Smooth muscle cell (in vitro differentiated cells): ENCODE data around the gene TMEM154. TPM values are rescaled to one million over a fixed set of nuclear protein-coding genes. Genes with fewer than 3 reads are reported as not detected.

ENCODE experiments used
- DNase-seq: peaks from one replicate; lab custom pipeline; 2025; ENCODE audit not compliant: unreplicated experiment; lab: John Stamatoyannopoulos, UW
- H2AFZ ChIP-seq: fragments of 200-600 bp; sonication (generic); 2 replicates; pipeline ENCODE4 v1.6.0; 2016; ENCODE audit warnings: antibody characterized with exemption, low read depth, mild to moderate bottlenecking
- H3F3A ChIP-seq: fragments of 200-600 bp; sonication (generic); 2 replicates; pipeline ENCODE4 v1.6.0; 2017; ENCODE audit warnings: antibody characterized with exemption, low read depth
- H3K27ac ChIP-seq: fragments of 200-600 bp; sonication (generic); 2 replicates; pipeline ENCODE4 v1.5.1; 2016; ENCODE audit warnings: low read depth, mild to moderate bottlenecking
- H3K27me3 ChIP-seq: fragments of 200-600 bp; sonication (generic); 2 replicates; pipeline ENCODE4 v1.6.1; 2016; ENCODE audit warnings: low read depth, mild to moderate bottlenecking
- H3K36me3 ChIP-seq: fragments of 200-600 bp; sonication (generic); 2 replicates; pipeline ENCODE4 v1.5.1; 2016; ENCODE audit warnings: low read depth
- H3K4me1 ChIP-seq: fragments of 200-600 bp; sonication (generic); 2 replicates; pipeline ENCODE4 v1.5.1; 2016; ENCODE audit warnings: low read depth
- H3K4me2 ChIP-seq: fragments of 200-600 bp; sonication (generic); 2 replicates; pipeline ENCODE4 v1.6.0; 2016; ENCODE audit warnings: mild to moderate bottlenecking
- H3K4me3 ChIP-seq: fragments of 200-600 bp; sonication (generic); 2 replicates; pipeline ENCODE4 v1.5.1; 2016; ENCODE audit warnings: mild to moderate bottlenecking
- H3K79me2 ChIP-seq: fragments of 200-600 bp; sonication (generic); 2 replicates; pipeline ENCODE4 v1.6.0; 2016; ENCODE audit warnings: low read depth, mild to moderate bottlenecking
- H3K9ac ChIP-seq: fragments of 200-600 bp; sonication (generic); 2 replicates; pipeline ENCODE4 v1.6.0; 2016; ENCODE audit warnings: low read depth
- H3K9me3 ChIP-seq: fragments of 200-600 bp; sonication (generic); replicated peaks from 2 replicates; pipeline ENCODE4 v1.5.1; 2016; ENCODE audit warnings: low read depth
- H4K20me1 ChIP-seq: fragments of 200-600 bp; sonication (generic); 2 replicates; pipeline ENCODE4 v1.6.0; 2016; ENCODE audit warnings: low read depth
- CTCF ChIP-seq: fragments of 200-600 bp; sonication (generic); IDR thresholded peaks from 2 replicates; pipeline ENCODE4 v1.5.1; 2017; ENCODE audit warnings: borderline replicate concordance, mild to moderate bottlenecking, antibody characterized with exemption; ENCODE audit not compliant: insufficient read depth, poor library complexity, severe bottlenecking
- WGBS: methylation state at CpG from one replicate; pipeline ENCODE4 v1.1.7; 2016; ENCODE audit warnings: low lambda C conversion rate; 5-methylcytosine and 5-hydroxymethylcytosine counted together
- polyA plus RNA-seq: library from polyadenylated mRNA; unstranded; fragments of >200 nt; fragmentation: Nextera tagmentation; extraction: Ambion mirVana; gene quantifications from 2 replicates; pipeline ENCODE4 v1.2.1, GENCODE V29; 2016
- total RNA-seq: library from RNA; depleted of rRNA; stranded (reverse); fragments of >200 nt; gene quantifications from 2 replicates; pipeline ENCODE4 v1.2.3, GENCODE V29; 2014

The TMEM154 gene
- total and polyA plus RNA-seq, 2 experiments from 2014 or later = 1.8 to 6.0 TPM

- Histone ChIP-seq H3F3A (no peaks in the 10 kb centered on the region), H3K79me2 (no peaks in the 10 kb centered on the region), H3K9me3 (no peaks in the 10 kb centered on the region), H3K36me3 (no peaks in the 10 kb centered on the region), H2AFZ (peak overlapping the region; percentile 44), H3K4me2 (peak overlapping the region; percentile 71), H3K9ac (no peak overlapping the region), H3K4me1 (no peaks in the 10 kb centered on the region), H3K4me3 (no peak overlapping the region), H4K20me1 (no peaks in the 10 kb centered on the region), H3K27me3 (no peaks in the 10 kb centered on the region), H3K27ac (peak overlapping the region; percentile 51)
- no peak for TF ChIP-seq CTCF
- DNase-seq = no peak
- 36% methylated on average over 6 of the region's 6 CpGs for WGBS
Observed at GRCh38 chr4:152577708-152578396, 101.9 kb downstream of the TMEM154 start.

GRCh38 chr4:152575533-152575932 is 104.3 kb downstream of the TMEM154 start:
- Histone ChIP-seq H3K4me1 (peaks cover 5% of the 10 kb centered on the region), H3K4me2 (no peak overlapping the region), H3K79me2 (no peaks in the 10 kb centered on the region), H4K20me1 (no peaks in the 10 kb centered on the region), H3K4me3 (no peak overlapping the region), H3K27me3 (no peaks in the 10 kb centered on the region), H3F3A (no peaks in the 10 kb centered on the region), H3K27ac (no peak overlapping the region), H3K9me3 (no peaks in the 10 kb centered on the region), H3K36me3 (no peaks in the 10 kb centered on the region), H3K9ac (no peak overlapping the region), H2AFZ (no peak overlapping the region)
- WGBS = 90% methylated on average over 1 of the region's 1 CpG
- TF ChIP-seq CTCF = no peak
- DNase-seq = no peak

GRCh38 chr4:152573861-152574260 is 105.9 kb downstream of the TMEM154 start:
- Histone ChIP-seq H3K9me3 (no peaks in the 10 kb centered on the region), H3K36me3 (no peaks in the 10 kb centered on the region), H3K4me1 (peaks cover 5% of the 10 kb centered on the region), H3K27me3 (no peaks in the 10 kb centered on the region), H3K9ac (no peak overlapping the region), H3K4me3 (no peak overlapping the region), H3K79me2 (no peaks in the 10 kb centered on the region), H2AFZ (no peak overlapping the region), H4K20me1 (no peaks in the 10 kb centered on the region), H3K27ac (peak overlapping the region; percentile 94), H3F3A (no peaks in the 10 kb centered on the region), H3K4me2 (no peak overlapping the region)
- no peak for TF ChIP-seq CTCF
- DNase-seq = no peak
- WGBS = 76% methylated on average over 2 of the region's 2 CpGs
